ENCODE data around the gene AGAP1. TPM values are rescaled to one million over a fixed set of nuclear protein-coding genes. Genes with fewer than 3 reads are reported as not detected.

The AGAP1 gene
- total and polyA plus RNA-seq, 7 donors = 10.8 to 42.7 (median 18.6) TPM

GRCh38 chr2:236159778-236160170 is 665.9 kb downstream of the AGAP1 start:
- Histone ChIP-seq H3K27ac (no peak overlapping the region), H3K4me1 (peaks cover 0 to 23% (median 17%) of the 10 kb centered on the region in 4 donors), H3K27me3 (peaks cover 34 to 74% (median 56%) of the 10 kb centered on the region in 3 donors), H3K4me3 (no peak overlapping the region), H3K9me3 (no peaks in the 10 kb centered on the region), H3K36me3 (no peaks in the 10 kb centered on the region)
- peak; percentile 53 for DNase-seq
- 12 to 18% methylated on average over 33 of the region's 33 CpGs for whole genome bisulfite sequencing, 2 donors
- intact Hi-C loops (cut with DNase I) = no loop called here
- TF ChIP-seq, protein P1, sequence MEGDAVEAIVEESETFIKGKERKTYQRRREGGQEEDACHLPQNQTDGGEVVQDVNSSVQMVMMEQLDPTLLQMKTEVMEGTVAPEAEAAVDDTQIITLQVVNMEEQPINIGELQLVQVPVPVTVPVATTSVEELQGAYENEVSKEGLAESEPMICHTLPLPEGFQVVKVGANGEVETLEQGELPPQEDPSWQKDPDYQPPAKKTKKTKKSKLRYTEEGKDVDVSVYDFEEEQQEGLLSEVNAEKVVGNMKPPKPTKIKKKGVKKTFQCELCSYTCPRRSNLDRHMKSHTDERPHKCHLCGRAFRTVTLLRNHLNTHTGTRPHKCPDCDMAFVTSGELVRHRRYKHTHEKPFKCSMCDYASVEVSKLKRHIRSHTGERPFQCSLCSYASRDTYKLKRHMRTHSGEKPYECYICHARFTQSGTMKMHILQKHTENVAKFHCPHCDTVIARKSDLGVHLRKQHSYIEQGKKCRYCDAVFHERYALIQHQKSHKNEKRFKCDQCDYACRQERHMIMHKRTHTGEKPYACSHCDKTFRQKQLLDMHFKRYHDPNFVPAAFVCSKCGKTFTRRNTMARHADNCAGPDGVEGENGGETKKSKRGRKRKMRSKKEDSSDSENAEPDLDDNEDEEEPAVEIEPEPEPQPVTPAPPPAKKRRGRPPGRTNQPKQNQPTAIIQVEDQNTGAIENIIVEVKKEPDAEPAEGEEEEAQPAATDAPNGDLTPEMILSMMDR (IDR thresholded peaks at IDR 0.05) = no peak
- no peak for TF ChIP-seq POLR2A (IDR thresholded peaks at IDR 0.05)
- no peak for TF ChIP-seq POLR2AphosphoS5 (IDR thresholded peaks at IDR 0.05)
- no peak for TF ChIP-seq EP300 (IDR thresholded peaks at IDR 0.05)

DNA sequence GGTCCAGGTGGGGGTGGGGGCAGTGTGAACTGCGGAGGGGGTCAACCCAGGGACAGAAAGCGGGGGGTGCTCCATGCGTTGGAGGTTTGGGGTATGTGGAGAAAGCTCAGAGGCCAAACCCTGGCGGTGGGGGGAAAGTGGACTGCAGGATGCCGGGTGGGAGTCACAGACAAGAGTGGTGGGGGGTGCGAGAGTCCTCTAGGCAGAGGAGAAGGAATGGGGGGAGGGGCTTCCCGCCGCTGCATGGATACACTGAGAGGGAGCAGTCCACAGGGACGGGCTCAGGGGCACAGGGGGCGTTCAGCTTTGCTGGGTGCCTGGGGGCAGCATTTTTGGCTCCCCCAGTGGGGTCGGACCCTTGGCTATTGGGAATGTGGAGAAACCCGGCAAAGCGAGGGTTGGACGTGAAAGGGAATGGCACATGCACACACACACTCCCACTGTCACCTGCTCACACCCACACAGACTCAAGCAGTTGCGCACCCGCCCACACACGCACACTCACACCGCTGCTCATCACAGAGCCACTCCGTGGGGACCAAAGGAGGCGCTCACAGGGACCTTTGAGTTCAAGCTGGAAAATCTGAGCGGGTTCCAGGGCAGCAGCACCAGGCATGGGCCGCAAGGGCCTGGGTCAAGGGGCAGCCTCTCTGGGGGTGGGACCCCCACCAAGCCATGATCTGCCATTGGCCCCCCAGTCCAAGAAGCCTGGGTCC is 666.7 kb downstream of the AGAP1 start:
- Histone ChIP-seq H3K4me1 (peaks cover 0 to 28% (median 20%) of the 10 kb centered on the region in 4 donors), H3K4me3 (no peak overlapping the region), H3K27ac (no peak overlapping the region), H3K9me3 (no peaks in the 10 kb centered on the region), H3K36me3 (no peaks in the 10 kb centered on the region), H3K27me3 (peaks cover 41 to 82% (median 64%) of the 10 kb centered on the region in 3 donors)
- TF ChIP-seq POLR2A (IDR thresholded peaks at IDR 0.05) (no peak), POLR2AphosphoS5 (IDR thresholded peaks at IDR 0.05) (no peak), EP300 (IDR thresholded peaks at IDR 0.05) (no peak)
- TF ChIP-seq, protein P1 (IDR thresholded peaks at IDR 0.05) = no peak
- WGBS, 2 donors = 31 to 40% methylated on average over 22 of the region's 22 CpGs
- peak; percentile 38 for DNase-seq
- intact Hi-C loops (cut with DNase I) = no loop called here

DNA sequence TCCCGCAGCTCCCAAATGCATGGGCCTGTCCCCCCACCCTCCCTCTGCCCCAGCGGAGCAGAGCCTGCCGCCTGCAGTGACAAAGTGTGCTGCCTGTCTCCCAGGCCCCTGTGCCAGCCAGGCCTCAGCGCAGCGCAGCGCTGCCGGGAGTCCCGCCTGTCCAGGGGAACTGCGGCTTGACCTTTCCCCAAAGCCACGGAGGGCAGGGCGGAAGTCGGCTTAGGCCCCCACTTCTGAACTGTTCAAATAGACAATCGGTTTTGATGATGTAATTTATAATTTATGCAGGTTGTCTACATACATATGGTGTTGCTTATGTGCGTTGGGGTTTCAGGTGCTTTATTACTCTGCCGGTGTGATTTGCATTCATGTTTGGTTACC is 667.2 kb downstream of the AGAP1 start:
- Histone ChIP-seq H3K4me1 (peaks cover 0 to 33% (median 24%) of the 10 kb centered on the region in 4 donors), H3K9me3 (no peaks in the 10 kb centered on the region), H3K4me3 (no peak overlapping the region), H3K27ac (no peak overlapping the region), H3K27me3 (peaks cover 46 to 87% (median 69%) of the 10 kb centered on the region in 3 donors), H3K36me3 (no peaks in the 10 kb centered on the region)
- DNase-seq = peak; percentile 11
- no peak for TF ChIP-seq POLR2A (IDR thresholded peaks at IDR 0.05)
- TF ChIP-seq EP300 (IDR thresholded peaks at IDR 0.05) = no peak
- TF ChIP-seq, protein P1 (IDR thresholded peaks at IDR 0.05) = no peak
- TF ChIP-seq POLR2AphosphoS5 (IDR thresholded peaks at IDR 0.05) = no peak
- 36 to 54% methylated on average over 15 of the region's 15 CpGs for whole genome bisulfite sequencing, 2 donors
- intact Hi-C loops (cut with DNase I) = no loop called here

DNA sequence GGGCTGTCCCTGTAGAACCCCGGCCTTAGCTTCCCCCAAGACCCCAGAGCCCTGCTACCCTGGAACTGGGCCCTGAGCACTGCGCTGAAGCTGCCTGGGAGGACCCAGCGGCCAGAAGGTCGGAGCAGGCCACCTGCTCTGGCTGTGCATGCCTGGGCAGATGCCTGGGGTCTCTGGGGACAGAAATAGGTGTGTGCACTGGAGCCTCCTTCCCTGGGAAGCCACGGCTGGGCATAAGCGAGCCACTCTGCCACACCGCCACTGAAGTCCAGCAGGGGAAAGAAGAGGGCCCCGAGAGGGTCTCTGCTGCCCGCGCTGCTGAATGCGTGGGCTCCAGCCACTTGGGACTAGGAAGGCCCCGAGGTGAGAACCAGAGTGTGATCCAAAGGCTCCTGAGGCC is 667.7 kb downstream of the AGAP1 start:
- no peaks in the 10 kb centered on the region for H3K36me3 ChIP-seq
- H3K27ac ChIP-seq = no peak overlapping the region
- DNase-seq = no peak
- intact Hi-C loops (cut with DNase I) = no loop called here
- peaks cover 0 to 38% (median 28%) of the 10 kb centered on the region in 4 donors for H3K4me1 ChIP-seq
- TF ChIP-seq EP300 (IDR thresholded peaks at IDR 0.05) (no peak), POLR2AphosphoS5 (IDR thresholded peaks at IDR 0.05) (no peak)
- TF ChIP-seq, protein P1 (IDR thresholded peaks at IDR 0.05) = no peak
- WGBS, 2 donors = 74 to 84% methylated on average over 12 of the region's 12 CpGs
- H3K9me3 ChIP-seq = no peaks in the 10 kb centered on the region
- peaks cover 51 to 92% (median 74%) of the 10 kb centered on the region in 3 donors for H3K27me3 ChIP-seq
- H3K4me3 ChIP-seq = no peak overlapping the region

Data from sigmoid colon (tissue), 7 donors.